ENCODE measurements around the gene RPS6KL1.

Gene RPS6KL1

DNA sequence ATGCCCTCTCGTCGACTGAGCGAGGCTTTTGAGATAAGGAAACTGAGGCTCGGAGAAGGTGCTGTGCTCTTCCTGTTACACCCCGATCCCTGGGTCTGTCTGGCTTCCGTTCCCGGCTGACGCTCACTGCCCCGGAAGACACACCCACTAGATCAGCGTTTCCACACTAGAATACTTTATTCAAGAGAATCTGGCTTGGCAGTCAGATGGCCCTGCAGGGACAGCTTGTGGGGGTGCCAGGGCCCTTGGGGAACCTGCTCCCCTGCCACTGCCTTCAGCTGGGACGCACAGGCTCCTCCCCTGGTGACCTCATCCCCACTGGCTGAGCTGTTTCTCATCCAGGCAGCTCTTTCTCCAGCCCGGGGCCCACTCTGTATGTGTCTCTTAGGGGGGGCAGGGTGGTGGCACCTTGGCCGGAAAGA is 18.6 kb upstream of the RPS6KL1 start:
- TF ChIP-seq, protein P1, sequence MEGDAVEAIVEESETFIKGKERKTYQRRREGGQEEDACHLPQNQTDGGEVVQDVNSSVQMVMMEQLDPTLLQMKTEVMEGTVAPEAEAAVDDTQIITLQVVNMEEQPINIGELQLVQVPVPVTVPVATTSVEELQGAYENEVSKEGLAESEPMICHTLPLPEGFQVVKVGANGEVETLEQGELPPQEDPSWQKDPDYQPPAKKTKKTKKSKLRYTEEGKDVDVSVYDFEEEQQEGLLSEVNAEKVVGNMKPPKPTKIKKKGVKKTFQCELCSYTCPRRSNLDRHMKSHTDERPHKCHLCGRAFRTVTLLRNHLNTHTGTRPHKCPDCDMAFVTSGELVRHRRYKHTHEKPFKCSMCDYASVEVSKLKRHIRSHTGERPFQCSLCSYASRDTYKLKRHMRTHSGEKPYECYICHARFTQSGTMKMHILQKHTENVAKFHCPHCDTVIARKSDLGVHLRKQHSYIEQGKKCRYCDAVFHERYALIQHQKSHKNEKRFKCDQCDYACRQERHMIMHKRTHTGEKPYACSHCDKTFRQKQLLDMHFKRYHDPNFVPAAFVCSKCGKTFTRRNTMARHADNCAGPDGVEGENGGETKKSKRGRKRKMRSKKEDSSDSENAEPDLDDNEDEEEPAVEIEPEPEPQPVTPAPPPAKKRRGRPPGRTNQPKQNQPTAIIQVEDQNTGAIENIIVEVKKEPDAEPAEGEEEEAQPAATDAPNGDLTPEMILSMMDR (IDR thresholded peaks at IDR 0.05; ENCODE audit: control insufficient read depth, extremely low read depth, insufficient read depth) = no peak
- no peak for DNase-seq (ENCODE audit: low read depth)
- H3K4me3 ChIP-seq (ENCODE audit: low read depth, low read length) = no peak overlapping the region

DNA sequence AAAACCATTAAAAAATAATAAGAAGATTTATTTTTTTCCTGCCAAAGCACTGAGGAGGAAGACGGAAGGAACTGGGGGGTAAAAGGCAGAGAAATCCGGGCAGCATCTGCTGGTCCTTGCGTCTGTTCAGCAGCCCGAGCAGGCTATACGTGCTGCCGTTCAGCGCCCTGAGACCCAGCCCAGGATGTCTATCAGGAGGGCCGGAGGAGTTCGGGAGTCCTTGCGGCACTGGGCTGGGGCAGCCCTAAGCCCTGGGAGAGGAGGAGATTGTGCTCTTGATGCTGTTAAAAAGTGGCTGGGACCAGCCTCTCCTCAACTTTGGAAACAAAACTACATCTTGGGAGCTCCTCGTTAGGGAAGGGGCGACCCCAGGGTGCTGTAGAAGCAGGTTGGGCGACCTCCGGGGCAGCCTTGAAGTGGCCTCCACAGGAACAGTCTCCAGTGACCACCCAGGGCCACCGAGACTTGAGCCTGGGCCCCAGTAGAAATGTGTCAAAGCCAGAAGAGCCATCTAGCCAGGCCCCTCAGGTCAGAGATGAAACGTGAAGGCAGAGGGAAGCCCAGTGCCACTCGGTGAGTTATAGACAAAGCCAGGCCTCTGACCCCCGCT is 18.0 kb upstream of the RPS6KL1 start:
- TF ChIP-seq, protein P1 (IDR thresholded peaks at IDR 0.05; ENCODE audit: control insufficient read depth, extremely low read depth, insufficient read depth) = no peak
- H3K4me3 ChIP-seq (ENCODE audit: low read depth, low read length) = no peak overlapping the region
- no peak for DNase-seq (ENCODE audit: low read depth)

DNA sequence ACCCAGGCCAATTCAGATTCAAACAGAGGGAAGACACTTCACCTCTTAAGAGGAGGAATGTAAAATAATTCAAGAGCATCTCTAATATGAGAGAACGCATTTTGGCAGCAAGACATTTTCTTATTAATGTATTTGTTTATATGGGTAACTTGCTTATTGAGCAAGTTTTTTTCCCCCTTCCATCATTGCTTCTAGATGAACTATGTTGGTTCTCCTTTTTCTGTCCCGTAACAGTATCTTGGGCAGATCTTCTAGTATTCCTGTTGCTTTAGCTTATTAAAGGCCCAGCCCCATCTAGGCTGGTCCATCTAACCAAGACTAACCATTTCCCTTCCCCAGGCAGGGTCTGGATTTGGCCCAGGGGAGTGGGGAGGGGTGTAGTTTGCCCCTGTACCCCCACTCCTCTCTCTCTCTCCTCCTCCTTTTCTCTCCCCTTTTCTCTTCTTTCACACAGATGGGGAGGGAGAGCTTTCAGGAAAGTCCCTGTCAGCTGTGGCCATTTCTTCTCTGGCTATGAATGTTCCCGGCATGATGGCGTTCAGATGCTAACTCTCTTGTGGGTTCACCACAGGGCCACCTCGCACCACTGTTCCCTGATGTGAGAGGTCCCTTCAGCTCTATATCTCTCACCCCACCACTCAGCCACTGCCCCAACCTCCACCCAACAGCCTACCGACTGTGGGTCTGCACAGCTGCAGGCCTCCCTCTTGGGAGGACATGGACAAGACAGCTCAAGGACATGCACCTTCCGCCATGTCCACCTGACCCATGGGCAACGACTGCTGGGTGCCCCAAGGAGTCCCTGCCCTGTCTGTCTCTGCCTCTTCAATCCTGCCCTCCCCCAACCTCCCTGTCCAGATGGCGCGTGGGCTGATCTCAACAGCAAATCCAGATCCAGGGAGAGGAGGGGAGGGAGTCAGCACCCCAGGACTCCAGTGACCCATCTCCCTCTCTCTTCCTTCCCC is 15.8 kb upstream of the RPS6KL1 start:
- H3K4me3 ChIP-seq (ENCODE audit: low read depth, low read length) = no peak overlapping the region
- DNase-seq (ENCODE audit: low read depth) = no peak
- TF ChIP-seq, protein P1 (IDR thresholded peaks at IDR 0.05; ENCODE audit: control insufficient read depth, extremely low read depth, insufficient read depth) = no peak

DNA sequence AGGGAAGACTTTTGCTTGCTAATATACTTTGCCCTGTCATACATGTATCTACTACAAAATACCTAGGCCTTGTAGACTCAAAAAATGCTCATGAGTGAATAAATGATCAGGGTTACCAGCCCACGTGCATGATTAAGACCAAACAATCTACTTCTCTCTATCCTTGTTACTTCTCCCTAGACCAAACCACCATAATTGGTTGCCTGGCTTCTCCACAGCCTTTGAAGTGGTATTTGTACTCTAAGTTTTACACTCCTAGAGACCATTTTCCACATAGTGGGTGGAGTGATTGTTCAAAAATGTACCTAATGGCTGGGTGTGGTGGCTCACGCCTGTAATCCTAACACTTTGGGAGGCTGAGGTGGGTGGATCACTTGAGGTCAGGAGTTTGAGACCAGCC is 14.1 kb upstream of the RPS6KL1 start:
- TF ChIP-seq, protein P1 (IDR thresholded peaks at IDR 0.05; ENCODE audit: control insufficient read depth, extremely low read depth, insufficient read depth) = no peak
- H3K4me3 ChIP-seq (ENCODE audit: low read depth, low read length) = no peak overlapping the region
- no peak for DNase-seq (ENCODE audit: low read depth)

DNA sequence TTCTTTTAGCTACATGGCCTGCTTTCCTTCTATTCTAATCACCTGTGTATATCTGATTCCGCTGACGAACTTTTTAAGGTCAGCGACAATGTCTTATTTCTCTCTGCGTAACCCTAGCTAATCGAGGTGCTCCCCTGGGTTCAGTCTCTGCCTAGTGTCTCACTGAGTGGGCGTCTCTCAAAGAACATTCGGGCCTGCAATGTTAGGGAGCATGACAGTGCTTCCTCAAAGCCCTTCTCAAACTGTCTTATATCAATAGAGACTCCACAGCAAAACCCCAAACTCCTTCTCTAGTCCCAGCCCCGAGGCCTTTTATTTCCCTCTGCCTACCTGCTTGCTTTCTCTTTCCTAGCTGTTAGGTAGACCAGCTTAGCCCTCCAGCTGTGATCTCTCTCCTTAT is 13.7 kb upstream of the RPS6KL1 start:
- no peak for DNase-seq (ENCODE audit: low read depth)
- TF ChIP-seq, protein P1 (IDR thresholded peaks at IDR 0.05; ENCODE audit: control insufficient read depth, extremely low read depth, insufficient read depth) = no peak
- no peak overlapping the region for H3K4me3 ChIP-seq (ENCODE audit: low read depth, low read length)

DNA sequence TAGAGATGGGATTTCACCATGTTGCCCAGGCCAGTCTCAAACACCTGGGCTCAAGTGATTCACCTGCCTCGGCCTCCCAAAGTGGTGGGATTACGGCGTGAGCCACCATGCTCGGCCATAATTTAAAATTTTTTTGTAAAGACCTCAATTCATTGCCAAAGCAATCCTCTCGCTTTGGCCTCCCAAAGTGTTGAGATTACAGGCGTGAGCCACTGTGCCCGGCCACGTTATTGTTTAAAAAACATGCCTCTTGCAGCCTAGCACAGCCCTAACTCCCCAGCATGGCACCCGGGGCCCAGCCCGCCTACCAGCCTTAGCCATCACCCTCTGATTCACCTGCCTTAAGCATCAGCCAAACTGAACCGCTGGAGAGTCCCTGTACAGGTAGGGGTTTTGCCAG is 13.1 kb upstream of the RPS6KL1 start:
- DNase-seq (ENCODE audit: low read depth) = no peak
- TF ChIP-seq, protein P1 (IDR thresholded peaks at IDR 0.05; ENCODE audit: control insufficient read depth, extremely low read depth, insufficient read depth) = no peak
- H3K4me3 ChIP-seq (ENCODE audit: low read depth, low read length) = no peak overlapping the region

Measured in LNCaP clone FGC (cell line).